ENCODE results near the gene MSH5. TPM values are rescaled to one million over a fixed set of nuclear protein-coding genes. Genes with fewer than 3 reads are reported as not detected.
"Not testable (repeated sequence)": the region's sequence is repeated elsewhere in the genome, so short reads cannot be mapped to it uniquely, and the experiment has no call there.

MSH5 gene
- total RNA-seq, 2 experiments from 2014 or later = 92.1 to 126 TPM

- Mint-ChIP-seq H3K27me3 (no peaks in the 10 kb centered on the region), H3K27ac (no peak overlapping the region), H3K9me3 (ENCODE audit: low read depth) (no peaks in the 10 kb centered on the region), H3K4me1 (peaks cover 7% of the 10 kb centered on the region), H3K36me3 (ENCODE audit: low read depth) (peaks cover 56% of the 10 kb centered on the region), H3K4me3 (no peak overlapping the region)
- ChIA-PET POLR2A (no interaction called here), CTCF (no interaction called here)
- ATAC-seq (no peak), DNase-seq (no peak)
- intact Hi-C loops (cut with DNase I, micrococcal nuclease) = no loop called here
These were observed 42.5 kb downstream of the MSH5 start for GRCh38 chr6:31782126-31782855.

DNA sequence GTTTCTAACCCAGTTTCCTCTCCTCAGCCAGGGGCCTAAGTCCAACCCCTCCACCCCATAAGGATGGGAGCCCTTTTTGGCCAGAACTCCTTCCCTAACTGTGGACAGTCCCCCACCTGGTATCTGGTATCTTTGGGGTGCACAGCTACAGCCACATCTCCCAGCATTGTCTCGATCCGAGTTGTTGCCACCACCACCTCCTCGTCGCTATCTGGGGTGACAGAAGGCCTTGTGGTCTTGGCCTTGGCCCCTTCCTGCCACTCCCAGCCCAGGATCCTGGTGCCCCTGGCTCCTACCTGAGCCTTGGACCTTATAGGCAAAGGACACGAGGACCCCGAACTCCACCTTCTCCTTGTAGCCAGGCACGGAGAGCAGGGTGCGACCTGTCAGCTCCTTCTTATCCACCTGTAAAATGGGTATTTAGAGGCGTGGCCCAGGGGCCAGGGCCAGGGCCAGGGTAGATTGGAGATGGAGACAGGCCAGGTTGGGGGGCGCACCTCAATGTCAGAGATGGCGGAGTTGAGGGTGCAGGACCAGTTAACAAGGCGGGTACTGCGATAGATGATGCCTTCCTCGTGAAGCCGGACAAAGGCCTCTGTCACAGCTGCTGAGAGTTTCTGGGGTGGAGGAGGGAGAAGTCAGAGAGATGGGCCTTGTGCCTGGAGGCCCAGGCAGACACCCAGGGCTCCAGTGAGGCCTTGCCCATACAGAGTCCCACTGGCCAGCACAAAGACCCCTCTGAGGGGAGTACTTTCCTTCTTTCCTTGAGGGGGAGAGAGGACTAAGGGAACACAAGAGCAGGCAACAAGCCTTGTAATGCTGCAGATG, 44.5 kb downstream of the MSH5 start:
- CTCF ChIA-PET = interaction anchor here (0.8 kb wide), 1 partner anchor 15 kb away, joined by 3 read pairs; no protein-coding TSS in a partner anchor
- peaks cover 2% of the 10 kb centered on the region for H3K4me1 Mint-ChIP-seq

DNA sequence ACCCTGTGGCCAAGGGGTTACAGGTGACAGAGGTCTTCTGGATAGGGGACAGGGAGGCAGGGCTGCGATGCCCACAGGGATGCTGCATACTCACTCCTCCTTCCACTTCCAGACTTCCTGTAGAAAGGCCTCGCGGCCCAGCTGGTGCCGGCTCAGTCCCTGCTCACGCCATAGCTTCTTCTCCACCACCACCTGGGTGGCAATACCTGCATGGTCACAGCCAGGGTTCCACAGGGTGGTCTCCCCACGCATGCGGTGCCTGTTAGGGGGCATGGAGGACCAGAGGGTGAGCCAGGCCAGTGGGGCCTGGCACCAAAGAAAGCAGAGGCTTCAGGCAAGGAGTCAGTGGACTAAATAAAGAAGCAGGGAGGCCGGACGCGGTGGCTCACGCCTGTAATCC, 45.7 kb downstream of the MSH5 start:
- Mint-ChIP-seq H3K9me3 (ENCODE audit: low read depth) (no peaks in the 10 kb centered on the region), H3K4me3 (no peak overlapping the region), H3K36me3 (ENCODE audit: low read depth) (peaks cover 46% of the 10 kb centered on the region), H3K27me3 (no peaks in the 10 kb centered on the region), H3K27ac (no peak overlapping the region), H3K4me1 (peaks cover 2% of the 10 kb centered on the region)
- intact Hi-C loops (cut with DNase I, micrococcal nuclease) = no loop called here
- no peak for DNase-seq
- ATAC-seq = no peak
- CTCF ChIA-PET = interaction anchor here (0.6 to 0.9 kb wide), 3 partner anchors 21 to 991 kb away, joined by 3 read pairs; partner anchors contain the start of gene LSM2
- POLR2A ChIA-PET = interaction anchor here (1.0 kb wide), 1 partner anchor 48 kb away, joined by 3 read pairs; no protein-coding TSS in a partner anchor

More for the DNA sequence above, 44.5 kb downstream of the MSH5 start:
- DNase-seq (no peak), ATAC-seq (no peak)
- Mint-ChIP-seq H3K9me3 (ENCODE audit: low read depth) (no peaks in the 10 kb centered on the region), H3K36me3 (ENCODE audit: low read depth) (peaks cover 51% of the 10 kb centered on the region), H3K4me3 (no peak overlapping the region), H3K27ac (no peak overlapping the region), H3K27me3 (no peaks in the 10 kb centered on the region)
- intact Hi-C loops (cut with DNase I, micrococcal nuclease) = no loop called here
- POLR2A ChIA-PET = interaction anchor here (0.6 to 1.0 kb wide), 2 partner anchors 46 kb away, joined by 3 to 7 read pairs; no protein-coding TSS in a partner anchor

GRCh38 chr6:31791324-31792089, 51.7 kb downstream of the MSH5 start:
- ChIA-PET POLR2A (no interaction called here), CTCF (interaction anchor here (0.5 to 2.5 kb wide), 21 partner anchors 9 to 245 kb away, joined by 3 to 15 read pairs (median 3); partner anchors contain the start of genes CLIC1, LSM2, MSH5 and VWA7)
- Mint-ChIP-seq H3K36me3 (ENCODE audit: low read depth) (peaks cover 46% of the 10 kb centered on the region), H3K9me3 (ENCODE audit: low read depth) (no peaks in the 10 kb centered on the region), H3K27me3 (no peaks in the 10 kb centered on the region), H3K27ac (no peak overlapping the region), H3K4me3 (no peak overlapping the region), H3K4me1 (peaks cover 34% of the 10 kb centered on the region)
- ATAC-seq (no peak), DNase-seq (peak; percentile 64)
- intact Hi-C loops (cut with DNase I, micrococcal nuclease) = no loop called here

DNA sequence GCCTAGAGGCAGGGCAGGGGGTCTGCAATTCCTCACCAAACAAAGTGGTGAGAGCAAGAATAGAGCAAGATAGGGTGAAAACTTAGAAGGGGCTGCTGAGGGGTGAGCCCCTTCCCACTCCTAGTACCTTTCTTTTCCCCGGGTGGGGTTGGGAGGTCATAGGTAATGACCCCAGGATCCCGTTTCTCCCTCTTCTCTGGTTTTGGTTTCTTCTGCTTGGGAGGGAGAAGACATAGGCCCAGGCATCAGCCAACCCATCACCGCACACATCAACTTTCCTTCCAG, 52.2 kb downstream of the MSH5 start:
- Mint-ChIP-seq H3K4me3 (no peak overlapping the region), H3K27ac (no peak overlapping the region), H3K4me1 (peaks cover 38% of the 10 kb centered on the region), H3K27me3 (no peaks in the 10 kb centered on the region), H3K9me3 (ENCODE audit: low read depth) (no peaks in the 10 kb centered on the region), H3K36me3 (ENCODE audit: low read depth) (peaks cover 44% of the 10 kb centered on the region)
- POLR2A ChIA-PET = no interaction called here
- no peak for ATAC-seq
- CTCF ChIA-PET = interaction anchor here (0.7 to 1.8 kb wide), 4 partner anchors 53 to 245 kb away, joined by 3 to 15 read pairs (median 3); partner anchors contain the start of gene MSH5
- DNase-seq = no peak
- intact Hi-C loops (cut with DNase I, micrococcal nuclease) = no loop called here

- H3K9me3 Mint-ChIP-seq (ENCODE audit: low read depth) = no peaks in the 10 kb centered on the region
- H3K4me1 Mint-ChIP-seq = peaks cover 45% of the 10 kb centered on the region
- H3K27me3 Mint-ChIP-seq = no peaks in the 10 kb centered on the region
- ATAC-seq (peak; percentile 8), DNase-seq (peak; percentile 51)
- CTCF ChIA-PET = no interaction called here
- H3K27ac Mint-ChIP-seq = peak overlapping the region; percentile 72
- intact Hi-C loops (cut with DNase I, micrococcal nuclease) = no loop called here
- peaks cover 49% of the 10 kb centered on the region for H3K36me3 Mint-ChIP-seq (ENCODE audit: low read depth)
- POLR2A ChIA-PET = no interaction called here
- no peak overlapping the region for H3K4me3 Mint-ChIP-seq
These were observed 53.0 kb downstream of the MSH5 start for GRCh38 chr6:31792761-31793171.

DNA sequence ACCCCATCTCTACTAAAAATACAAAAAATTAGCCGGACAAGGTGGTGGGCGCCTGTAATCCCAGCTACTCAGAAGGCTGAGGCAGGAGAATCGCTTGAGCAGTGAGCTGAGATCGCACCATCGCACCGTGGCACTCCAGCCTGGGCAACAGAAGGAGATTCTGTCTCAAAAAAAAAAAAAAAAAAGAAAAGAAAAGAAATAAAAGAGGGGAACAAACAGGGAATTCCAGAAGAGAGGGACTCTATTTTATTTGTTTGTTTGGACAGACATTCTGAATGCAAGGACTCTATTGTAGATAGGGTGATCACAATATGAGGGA, 54.1 kb downstream of the MSH5 start:
- Mint-ChIP-seq H3K4me1 (peaks cover 51% of the 10 kb centered on the region), H3K36me3 (ENCODE audit: low read depth) (peaks cover 48% of the 10 kb centered on the region), H3K27ac (peak overlapping the region; percentile 83), H3K4me3 (peak overlapping the region; percentile 95)
- ChIA-PET POLR2A (interaction anchor here (0.7 kb wide), 1 partner anchor 12 kb away, joined by 9 read pairs; no protein-coding TSS in a partner anchor), CTCF (interaction anchor here (1.3 kb wide), 1 partner anchor 56 kb away, joined by 5 read pairs; no protein-coding TSS in a partner anchor)
- DNase-seq; H3K27me3 Mint-ChIP-seq; H3K9me3 Mint-ChIP-seq (ENCODE audit: low read depth); ATAC-seq: not testable (repeated sequence)
- intact Hi-C loops (cut with DNase I, micrococcal nuclease) = loop anchor here in 1 of 2 experiments (2.0 kb wide), 1 partner anchor 55 kb away; no protein-coding TSS in a partner anchor

DNA sequence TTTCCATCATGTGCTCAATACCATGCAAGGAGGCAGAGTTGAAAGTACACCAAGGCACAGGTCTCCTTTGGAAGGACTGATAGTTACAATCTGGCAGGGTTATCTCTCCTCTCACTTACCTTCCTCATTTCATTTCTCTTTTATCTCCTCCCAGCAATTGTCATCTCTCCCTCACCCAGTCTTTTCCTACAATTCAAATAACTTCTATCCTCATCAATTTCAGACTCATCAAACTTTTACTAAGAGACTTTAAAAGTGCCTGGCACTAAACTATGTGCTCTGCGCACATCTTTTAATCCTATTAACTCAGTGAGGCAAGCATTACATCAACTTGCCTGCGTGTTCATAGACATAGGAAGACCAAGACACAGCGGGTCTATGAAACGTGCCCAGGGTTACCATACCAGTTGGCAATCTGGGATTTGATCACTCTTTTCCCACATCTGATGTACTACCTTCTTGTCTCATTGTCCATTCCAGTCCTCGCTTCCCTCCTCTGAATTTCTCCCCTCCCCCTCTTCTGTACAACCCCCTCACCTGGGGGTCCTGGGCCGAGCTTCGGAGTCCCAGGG, 54.6 kb downstream of the MSH5 start:
- H3K4me1 Mint-ChIP-seq = peaks cover 49% of the 10 kb centered on the region
- CTCF ChIA-PET = interaction anchor here (1.3 to 1.8 kb wide), 4 partner anchors 20 to 56 kb away, joined by 5 to 8 read pairs (median 6); no protein-coding TSS in a partner anchor

DNA sequence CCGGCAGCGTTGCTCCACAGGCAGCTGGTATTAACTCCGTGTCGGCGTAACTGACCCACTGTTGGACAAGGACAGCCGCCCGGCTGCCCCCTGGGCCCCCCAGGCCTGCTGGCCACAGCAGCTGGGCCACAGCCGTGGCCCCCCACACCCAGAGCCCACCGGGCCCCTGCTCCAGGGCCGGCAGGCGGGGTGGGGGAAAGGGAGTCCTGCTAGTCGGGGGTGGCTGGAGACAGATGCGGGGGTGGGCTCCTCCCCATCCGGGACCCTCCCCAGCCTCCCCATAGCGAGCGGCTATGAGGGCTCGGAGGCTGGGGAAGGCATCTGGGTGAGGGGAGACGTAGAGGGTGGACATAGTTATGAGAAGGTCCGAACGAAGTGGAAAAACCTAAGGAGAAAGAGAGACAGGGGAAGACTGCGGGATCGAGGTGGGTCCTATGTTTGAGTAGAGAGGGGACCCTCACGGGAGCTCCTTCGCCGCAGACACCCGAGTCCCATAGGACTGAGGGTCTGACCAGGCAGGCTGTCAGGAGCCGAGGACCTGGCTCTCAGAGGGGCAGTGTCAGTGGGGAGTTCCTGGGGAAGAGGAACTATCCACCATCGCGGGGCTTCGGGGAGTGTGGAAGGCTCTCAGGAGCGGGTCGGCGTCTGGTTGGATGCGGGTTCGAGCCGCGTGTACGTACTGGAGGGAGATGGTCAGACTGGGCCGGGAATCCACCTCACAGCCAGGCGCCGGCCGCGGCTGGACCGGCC, 55.2 kb downstream of the MSH5 start:
- ChIA-PET CTCF (interaction anchor here (0.7 to 2.1 kb wide), 8 partner anchors 11 to 57 kb away, joined by 3 to 15 read pairs (median 6); partner anchors contain the start of gene LSM2), POLR2A (interaction anchor here (0.5 to 1.0 kb wide), 4 partner anchors 12 to 148 kb away, joined by 3 to 7 read pairs (median 3); partner anchors contain the start of genes BAG6, LSM2 and LY6G5B)
- peak; percentile 32 for ATAC-seq
- H3K27ac Mint-ChIP-seq = peak overlapping the region; percentile 95
- no peak for DNase-seq
- H3K9me3 Mint-ChIP-seq (ENCODE audit: low read depth) = no peaks in the 10 kb centered on the region
- intact Hi-C loops (cut with DNase I, micrococcal nuclease) = loop anchor here (1.0 to 2.0 kb wide), 10 partner anchors 11 to 143 kb away; partner anchors contain the start of genes ABHD16A (in 1 of the 2), BAG6 (in 1 of the 2), DDAH2 (in 1 of the 2) and HSPA1B (in 1 of the 2)
- H3K27me3 Mint-ChIP-seq = no peaks in the 10 kb centered on the region
- H3K4me1 Mint-ChIP-seq = peaks cover 49% of the 10 kb centered on the region
- peaks cover 40% of the 10 kb centered on the region for H3K36me3 Mint-ChIP-seq (ENCODE audit: low read depth)
- peak overlapping the region; percentile 95 for H3K4me3 Mint-ChIP-seq

More for the DNA sequence above, 54.6 kb downstream of the MSH5 start:
- peak overlapping the region; percentile 83 for H3K27ac Mint-ChIP-seq
- peaks cover 44% of the 10 kb centered on the region for H3K36me3 Mint-ChIP-seq (ENCODE audit: low read depth)
- peak overlapping the region; percentile 95 for H3K4me3 Mint-ChIP-seq
- POLR2A ChIA-PET = interaction anchor here (0.5 to 0.7 kb wide), 2 partner anchors 13 to 124 kb away, joined by 3 to 7 read pairs; partner anchors contain the start of genes LSM2 and LY6G5B
- H3K9me3 Mint-ChIP-seq (ENCODE audit: low read depth) = no peaks in the 10 kb centered on the region
- intact Hi-C loops (cut with DNase I, micrococcal nuclease) = loop anchor here in 1 of 2 experiments (2.0 kb wide), 1 partner anchor 56 kb away; no protein-coding TSS in a partner anchor
- no peak for ATAC-seq
- no peaks in the 10 kb centered on the region for H3K27me3 Mint-ChIP-seq
- no peak for DNase-seq
